RWPE2 (cell line): ENCODE measurements around the gene SRGAP1.
A peak's percentile ranks its signal among the peaks of the same experiment; 100 is the strongest.

Experiments used
- ATAC-seq: fragments of 200-7000 bp; cut with Tn5 transposase; 3 replicates; pipeline ENCODE4 v1.9.1; 2021; ENCODE audit warnings: low read depth
- DNase-seq: peaks from one replicate; pipeline ENCODE4 v3.0.0-alpha.2; 2020; ENCODE audit warnings: low spot score
- H3K27ac ChIP-seq: fragments of 450-650 bp; 2 replicates; pipeline ENCODE4 v1.5.1; 2017; ENCODE audit warnings: mild to moderate bottlenecking; ENCODE audit not compliant: poor library complexity, severe bottlenecking
- H3K27me3 ChIP-seq: fragments of 250-450 bp; sonication (Bioruptor Pico); 2 replicates; pipeline ENCODE4 v1.5.1; 2021; ENCODE audit warnings: mild to moderate bottlenecking, moderate library complexity; ENCODE audit not compliant: insufficient read depth, poor library complexity, severe bottlenecking
- H3K36me3 ChIP-seq: fragments of 250-450 bp; sonication (Bioruptor Pico); 2 replicates; pipeline ENCODE4 v1.5.1; 2020; ENCODE audit warnings: low read depth, mild to moderate bottlenecking, moderate library complexity
- H3K4me1 ChIP-seq: fragments of 250-450 bp; sonication (Bioruptor Pico); 2 replicates; pipeline ENCODE4 v1.5.1; 2021; ENCODE audit warnings: mild to moderate bottlenecking, moderate library complexity; ENCODE audit not compliant: insufficient read depth, poor library complexity, severe bottlenecking
- H3K4me3 ChIP-seq: fragments of 250-450 bp; sonication (Bioruptor Pico); 2 replicates; pipeline ENCODE4 v1.5.1; 2021; ENCODE audit warnings: mild to moderate bottlenecking, moderate library complexity; ENCODE audit not compliant: severe bottlenecking
- H3K9me3 ChIP-seq: fragments of 250-450 bp; sonication (Bioruptor Pico); 2 replicates; pipeline ENCODE4 v1.5.1; 2021; ENCODE audit warnings: mild to moderate bottlenecking, moderate library complexity; ENCODE audit not compliant: severe bottlenecking
- CTCF ChIP-seq: fragments of 450-650 bp; IDR thresholded peaks from one replicate; pipeline ENCODE4 v1.5.1; 2017; ENCODE audit warnings: mild to moderate bottlenecking, moderate library complexity; ENCODE audit not compliant: poor library complexity, severe bottlenecking

The SRGAP1 gene

GRCh38 chr12:63930971-63931370 is 86.5 kb downstream of the SRGAP1 start:
- Histone ChIP-seq H3K4me3 (no peak overlapping the region), H3K27me3 (no peaks in the 10 kb centered on the region), H3K4me1 (peaks cover 45% of the 10 kb centered on the region), H3K27ac (peak overlapping the region; percentile 57), H3K36me3 (peaks cover 6% of the 10 kb centered on the region), H3K9me3 (no peaks in the 10 kb centered on the region)
- ATAC-seq (peak; percentile 90), DNase-seq (no peak)
- TF ChIP-seq CTCF: no peak

DNA sequence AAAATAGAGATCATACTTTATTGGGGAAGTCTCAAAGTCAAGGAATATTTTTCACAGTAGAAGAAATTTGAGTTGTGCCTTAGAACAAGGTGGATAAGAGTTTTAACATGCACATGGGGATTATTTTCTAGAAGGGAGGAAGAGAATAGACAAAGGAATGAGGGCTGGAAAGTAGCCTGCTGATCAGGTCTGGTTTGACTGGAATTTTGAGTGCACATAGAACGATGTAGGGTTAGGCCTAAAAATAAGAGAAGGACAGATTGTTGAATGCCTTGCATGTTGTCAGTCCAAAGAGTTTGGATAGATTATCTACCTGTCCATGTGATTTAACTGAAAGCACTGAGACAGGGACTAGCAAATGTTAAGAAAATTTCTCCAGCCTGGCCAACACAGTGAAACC is 87.2 kb downstream of the SRGAP1 start:
- Histone ChIP-seq H3K4me1 (peaks cover 45% of the 10 kb centered on the region), H3K27me3 (no peaks in the 10 kb centered on the region), H3K36me3 (peaks cover 13% of the 10 kb centered on the region), H3K9me3 (no peaks in the 10 kb centered on the region), H3K4me3 (no peak overlapping the region), H3K27ac (peak overlapping the region; percentile 57)
- TF ChIP-seq CTCF: no peak
- no peak for ATAC-seq
- no peak for DNase-seq

DNA sequence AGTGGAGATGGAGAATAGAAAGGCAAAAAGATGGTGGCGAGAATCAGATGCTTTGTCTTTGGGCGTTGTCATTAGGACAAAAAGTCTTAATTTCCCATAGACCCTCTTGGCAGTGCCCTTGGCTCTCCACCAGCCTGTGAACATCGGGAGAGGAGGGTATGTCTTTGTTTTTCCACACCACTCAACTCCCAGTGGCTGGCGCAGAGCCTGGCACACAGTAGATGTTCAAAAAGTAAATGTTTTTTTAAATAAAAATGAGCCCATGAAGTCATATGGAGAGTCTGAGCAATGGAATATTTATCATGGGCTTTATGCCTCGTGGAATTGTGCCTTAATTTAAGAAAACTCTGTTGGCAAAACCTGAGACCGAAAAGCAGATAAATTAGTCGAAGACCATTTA is 90.4 kb downstream of the SRGAP1 start:
- H3K27me3 ChIP-seq: no peaks in the 10 kb centered on the region
- H3K9me3 ChIP-seq: no peaks in the 10 kb centered on the region
- H3K4me1 ChIP-seq: peaks cover 34% of the 10 kb centered on the region
- H3K27ac ChIP-seq: no peak overlapping the region
- no peak for DNase-seq
- TF ChIP-seq CTCF: no peak
- H3K36me3 ChIP-seq: peaks cover 21% of the 10 kb centered on the region
- no peak for ATAC-seq
- no peak overlapping the region for H3K4me3 ChIP-seq

- Histone ChIP-seq H3K9me3 (no peaks in the 10 kb centered on the region), H3K4me3 (no peak overlapping the region), H3K4me1 (peaks cover 32% of the 10 kb centered on the region), H3K27ac (no peak overlapping the region), H3K36me3 (peaks cover 21% of the 10 kb centered on the region), H3K27me3 (no peaks in the 10 kb centered on the region)
- TF ChIP-seq CTCF: no peak
- no peak for ATAC-seq
- DNase-seq: no peak
Observed at GRCh38 chr12:63935361-63935760, 90.9 kb downstream of the SRGAP1 start.

- TF ChIP-seq CTCF: no peak
- H3K36me3 ChIP-seq: peaks cover 24% of the 10 kb centered on the region
- ATAC-seq (no peak), DNase-seq (no peak)
- no peak overlapping the region for H3K27ac ChIP-seq
- peaks cover 17% of the 10 kb centered on the region for H3K4me1 ChIP-seq
- no peaks in the 10 kb centered on the region for H3K9me3 ChIP-seq
- no peaks in the 10 kb centered on the region for H3K27me3 ChIP-seq
- no peak overlapping the region for H3K4me3 ChIP-seq
Observed at GRCh38 chr12:63937378-63938316, 93.1 kb downstream of the SRGAP1 start.
